GM21390 (cell line): ENCODE data around the gene LAMP5.

Experiments
- ATAC-seq: cut with Tn5 transposase; IDR thresholded peaks from one replicate; pipeline ENCODE4 v1.9.1; 2021; ENCODE audit not compliant: unreplicated experiment

The LAMP5 gene

GRCh38 chr20:9499126-9499899 lies 15.1 kb upstream of the LAMP5 start:
- ATAC-seq: no peak

GRCh38 chr20:9500121-9500520 lies 14.3 kb upstream of the LAMP5 start:
- peak; percentile 84 for ATAC-seq

- ATAC-seq: no peak
Measured at GRCh38 chr20:9501473-9501872, 12.9 kb upstream of the LAMP5 start.

- no peak for ATAC-seq
Measured at GRCh38 chr20:9503526-9504245, 10.7 kb upstream of the LAMP5 start.

- ATAC-seq: no peak
Measured at GRCh38 chr20:9506280-9506821, 8.0 kb upstream of the LAMP5 start.

GRCh38 chr20:9506964-9507369 lies 7.4 kb upstream of the LAMP5 start:
- ATAC-seq: no peak

GRCh38 chr20:9507544-9508239 lies 6.7 kb upstream of the LAMP5 start:
- no peak for ATAC-seq

GRCh38 chr20:9508240-9508661 lies 6.1 kb upstream of the LAMP5 start:
- ATAC-seq: no peak

GRCh38 chr20:9508696-9509178 lies 5.7 kb upstream of the LAMP5 start:
- no peak for ATAC-seq

- ATAC-seq: no peak
Measured at GRCh38 chr20:9509246-9509645, 5.1 kb upstream of the LAMP5 start.

GRCh38 chr20:9510911-9511310 lies 3.5 kb upstream of the LAMP5 start:
- ATAC-seq: peak; percentile 63

GRCh38 chr20:9514072-9514460 lies 324 bp upstream of the LAMP5 start:
- ATAC-seq: no peak

GRCh38 chr20:9515214-9515585 lies 810 bp downstream of the LAMP5 start:
- ATAC-seq: no peak

GRCh38 chr20:9515741-9516233 lies 1.4 kb downstream of the LAMP5 start:
- ATAC-seq: no peak

- no peak for ATAC-seq
Measured at GRCh38 chr20:9516234-9516871, 2.0 kb downstream of the LAMP5 start.

- ATAC-seq: no peak
Measured at GRCh38 chr20:9517297-9518162, 3.1 kb downstream of the LAMP5 start.

GRCh38 chr20:9518576-9519175 lies 4.3 kb downstream of the LAMP5 start:
- no peak for ATAC-seq

- no peak for ATAC-seq
Measured at GRCh38 chr20:9520086-9520485, 5.7 kb downstream of the LAMP5 start.

GRCh38 chr20:9523636-9524035 lies 9.2 kb downstream of the LAMP5 start:
- ATAC-seq: no peak
